OCI-LY7 (cell line): ENCODE measurements around the gene HSP90AB1. TPM values are rescaled to one million over a fixed set of nuclear protein-coding genes. Genes with fewer than 3 reads are reported as not detected.

Source experiments
- BruUV-seq: library from RNA; stranded (reverse); fragments of 400-500 nt; replicated peaks from 2 replicates; lab custom pipeline; 2021; lab: Mats Ljungman, UMichigan
- CTCF ChIA-PET: fragments of 300-600 bp; sonication (Branson Sonifier 250); formaldehyde crosslinking; loops from one replicate; lab custom pipeline; 2022; ENCODE audit warnings: antibody characterized with exemption; ENCODE audit not compliant: unreplicated experiment; lab: Charles Lee
- POLR2A ChIA-PET: fragments of 300-600 bp; sonication (Branson Sonifier 250); formaldehyde crosslinking; loops from one replicate; lab custom pipeline; 2022; ENCODE audit warnings: antibody characterized with exemption; lab: Charles Lee
- DNase-seq: peaks from one replicate; pipeline ENCODE4 v3.0.0-alpha.2; 2015; ENCODE audit warnings: low spot score
- H2AFZ ChIP-seq: fragments of 200-600 bp; sonication (generic), shearing (Covaris generic); 2 replicates; pipeline ENCODE4 v1.6.1; 2014; ENCODE audit warnings: mild to moderate bottlenecking, antibody characterized with exemption, low read length, moderate library complexity
- H3K27ac ChIP-seq: fragments of 200-600 bp; sonication (generic); 2 replicates; pipeline ENCODE4 v1.5.1; 2014; ENCODE audit warnings: mixed run types, low read depth, mild to moderate bottlenecking, moderate library complexity, low read length, inconsistent platforms; ENCODE audit not compliant: poor library complexity, severe bottlenecking
- H3K36me3 ChIP-seq: fragments of 200-600 bp; sonication (generic); 2 replicates; pipeline ENCODE4 v1.6.1; 2014; ENCODE audit warnings: mild to moderate bottlenecking, antibody characterized with exemption, low read length, moderate library complexity, mixed read lengths; ENCODE audit not compliant: insufficient read depth
- H3K4me1 ChIP-seq: fragments of 200-600 bp; sonication (generic); 2 replicates; pipeline ENCODE4 v1.5.1; 2014; ENCODE audit warnings: mild to moderate bottlenecking, low read length; ENCODE audit not compliant: insufficient read depth, poor library complexity, severe bottlenecking
- H3K4me2 ChIP-seq: fragments of 200-600 bp; sonication (generic); 2 replicates; pipeline ENCODE4 v1.6.1; 2014; ENCODE audit warnings: mild to moderate bottlenecking, low read length
- H3K4me3 ChIP-seq: fragments of 200-600 bp; sonication (generic); 2 replicates; pipeline ENCODE4 v1.5.1; 2014; ENCODE audit warnings: mild to moderate bottlenecking, low read depth, low read length; ENCODE audit not compliant: poor library complexity, severe bottlenecking
- H3K79me2 ChIP-seq: fragments of 200-600 bp; sonication (generic); 2 replicates; pipeline ENCODE4 v1.6.1; 2016; ENCODE audit warnings: low read depth, mild to moderate bottlenecking, low read length, moderate library complexity, mixed read lengths; ENCODE audit not compliant: insufficient read depth
- H3K9me2 ChIP-seq: fragments of 200-600 bp; sonication (generic); 2 replicates; pipeline ENCODE4 v1.6.1; 2016; ENCODE audit warnings: mild to moderate bottlenecking, low read length, mixed read lengths; ENCODE audit not compliant: insufficient read depth
- H3K9me3 ChIP-seq: fragments of 200-600 bp; sonication (generic); 2 replicates; pipeline ENCODE4 v1.6.1; 2014; ENCODE audit warnings: mild to moderate bottlenecking, mixed run types, low read length, mixed read lengths
- H4K20me1 ChIP-seq: fragments of 200-600 bp; sonication (generic); 2 replicates; pipeline ENCODE4 v1.6.1; 2014; ENCODE audit warnings: mild to moderate bottlenecking, antibody characterized with exemption, low read length, moderate library complexity, mixed read lengths; ENCODE audit not compliant: insufficient read depth
- CTCF ChIP-seq: fragments of 200-600 bp; sonication (generic); conservative IDR thresholded peaks from 2 replicates; pipeline ENCODE4 v1.5.1; 2014; ENCODE audit warnings: mild to moderate bottlenecking, antibody characterized with exemption, low read length, moderate library complexity, mixed read lengths
- EZH2phosphoT487 ChIP-seq: fragments of 200-600 bp; sonication (generic); IDR thresholded peaks from 2 replicates; pipeline ENCODE4 v1.6.1; 2018; ENCODE audit warnings: low read depth, borderline replicate concordance, mild to moderate bottlenecking, mixed run types, antibody characterized with exemption, low read length, moderate library complexity, mixed read lengths
- intact Hi-C: fragments of 100-400 bp; cut with micrococcal nuclease; formaldehyde crosslinking; loops from one replicate; pipeline ENCODE4 v1.10.0; 2022; ENCODE audit not compliant: unreplicated experiment
- total RNA-seq, 2 experiments: library from RNA; depleted of rRNA in 1 of 2; stranded (reverse); fragments of >200 nt in 1 of 2; shearing (Covaris generic) in 1 of 2; gene quantifications; 2 replicates each; pipeline ENCODE4 v1.2.3, GENCODE V29; 2014 to 2022

HSP90AB1 gene
- total RNA-seq, 2 experiments from 2014 or later = 911 to 1,282 TPM

GRCh38 chr6:44269921-44270525 is 23.1 kb downstream of the HSP90AB1 start, which contains the start of gene TMEM151B:
TMEM151B (plus strand) TSS chr6:44270450; CDS start chr6:44270743, 293 bp downstream.
- Histone ChIP-seq H3K79me2 (no peaks in the 10 kb centered on the region), H3K4me3 (peak within 1 kb of the TSS; percentile 32), H3K36me3 (no peaks in the 10 kb centered on the region), H3K27ac (no peak within 1 kb of the TSS), H3K4me1 (peaks cover 36% of the 10 kb centered on the region), H2AFZ (no peak within 1 kb of the TSS), H3K9me3 (no peaks in the 10 kb centered on the region), H3K4me2 (peak within 1 kb of the TSS; percentile 64), H3K9me2 (no peaks in the 10 kb centered on the region), H4K20me1 (no peaks in the 10 kb centered on the region)
- TF ChIP-seq EZH2phosphoT487 = no peak; the same call in 1 of the 2 replicates
- TF ChIP-seq CTCF = no peak
- DNase-seq = no peak
- BruUV-seq = no TSS peak
- intact Hi-C loops = loop anchor here (5.0 kb wide), 1 partner anchor 117 kb away; the partner anchor contains the start of gene CDC5L
- POLR2A ChIA-PET = interaction anchor here (0.6 to 0.7 kb wide), 2 partner anchors 117 to 1135 kb away, joined by 3 read pairs; no protein-coding TSS in a partner anchor
- CTCF ChIA-PET = no interaction called here

GRCh38 chr6:44270526-44271405 is 23.9 kb downstream of the HSP90AB1 start:
- H3K79me2 ChIP-seq = no peaks in the 10 kb centered on the region
- intact Hi-C loops = no loop called here
- CTCF ChIA-PET = no interaction called here
- H2AFZ ChIP-seq = no peak overlapping the region
- no peaks in the 10 kb centered on the region for H3K9me2 ChIP-seq
- H3K4me3 ChIP-seq = peak overlapping the region; percentile 32
- H3K4me1 ChIP-seq = peaks cover 34% of the 10 kb centered on the region
- no TSS peak for BruUV-seq
- TF ChIP-seq CTCF = no peak
- TF ChIP-seq EZH2phosphoT487 = no peak
- no peak overlapping the region for H3K27ac ChIP-seq
- no peaks in the 10 kb centered on the region for H3K9me3 ChIP-seq
- H4K20me1 ChIP-seq = no peaks in the 10 kb centered on the region
- H3K4me2 ChIP-seq = peak overlapping the region; percentile 64
- POLR2A ChIA-PET = no interaction called here
- no peaks in the 10 kb centered on the region for H3K36me3 ChIP-seq
- no peak for DNase-seq
